Measurements from ENCODE around the gene LRRK2.
"Not testable (repeated sequence)": the region's sequence is repeated elsewhere in the genome, so short reads cannot be mapped to it uniquely, and the experiment has no call there.

The LRRK2 gene

DNA sequence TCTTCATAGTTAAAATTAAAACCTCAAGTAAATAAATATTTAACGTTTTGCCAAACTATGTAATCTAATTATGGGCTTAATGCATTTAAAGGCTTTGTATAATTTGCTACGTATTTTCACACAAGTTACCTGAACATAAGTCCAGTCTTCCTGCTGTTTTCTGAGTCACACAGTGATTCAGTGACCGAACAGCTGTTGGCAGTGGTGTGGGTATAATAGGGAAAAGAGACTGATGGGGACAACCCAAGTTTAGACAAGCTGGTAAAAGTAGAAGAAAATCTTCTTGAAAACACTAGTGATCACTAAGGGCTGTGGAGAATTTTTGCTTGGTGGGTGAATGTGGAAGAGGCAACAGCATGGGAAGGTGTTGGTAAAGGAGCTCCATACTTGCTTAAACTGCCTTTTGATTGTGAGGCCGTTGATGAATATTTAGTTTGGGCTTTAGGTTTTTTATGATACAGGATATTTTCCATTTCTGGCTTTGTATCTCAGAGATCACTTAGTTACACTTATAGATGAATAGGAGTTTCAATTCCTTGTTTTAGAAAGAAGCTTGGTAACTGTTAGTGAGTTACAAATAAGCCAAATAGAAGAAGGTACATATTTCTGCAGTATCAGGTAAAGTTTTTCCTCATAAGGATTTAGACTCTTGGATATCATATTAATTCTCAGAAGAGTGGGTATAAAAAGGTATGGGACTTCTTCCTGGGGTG is 23.9 kb downstream of the LRRK2 start:
- DNase-seq (ENCODE audit: low spot score) = no peak

GRCh38 chr12:40250652-40251051 is 25.9 kb downstream of the LRRK2 start:
- DNase-seq (ENCODE audit: low spot score) = not testable (repeated sequence)

DNA sequence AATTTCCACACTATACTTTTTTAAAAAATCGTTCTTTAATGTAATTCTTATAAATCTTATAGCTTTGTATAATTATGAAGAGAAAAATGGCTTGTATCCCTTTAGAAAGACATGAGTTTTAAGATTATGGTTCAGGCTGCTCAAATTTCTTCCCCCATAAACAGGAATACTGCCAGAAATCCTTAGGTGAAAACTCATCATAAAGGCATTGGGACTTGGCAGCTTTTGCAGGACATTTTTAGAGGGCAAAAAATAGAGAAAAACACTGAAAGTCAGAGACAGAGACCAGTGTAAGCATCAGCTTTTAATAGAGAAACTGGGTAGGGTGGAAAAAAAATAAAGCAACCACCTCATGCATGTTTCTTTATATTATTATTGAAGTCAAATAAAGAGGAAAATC is 29.1 kb downstream of the LRRK2 start:
- DNase-seq (ENCODE audit: low spot score) = no peak

DNA sequence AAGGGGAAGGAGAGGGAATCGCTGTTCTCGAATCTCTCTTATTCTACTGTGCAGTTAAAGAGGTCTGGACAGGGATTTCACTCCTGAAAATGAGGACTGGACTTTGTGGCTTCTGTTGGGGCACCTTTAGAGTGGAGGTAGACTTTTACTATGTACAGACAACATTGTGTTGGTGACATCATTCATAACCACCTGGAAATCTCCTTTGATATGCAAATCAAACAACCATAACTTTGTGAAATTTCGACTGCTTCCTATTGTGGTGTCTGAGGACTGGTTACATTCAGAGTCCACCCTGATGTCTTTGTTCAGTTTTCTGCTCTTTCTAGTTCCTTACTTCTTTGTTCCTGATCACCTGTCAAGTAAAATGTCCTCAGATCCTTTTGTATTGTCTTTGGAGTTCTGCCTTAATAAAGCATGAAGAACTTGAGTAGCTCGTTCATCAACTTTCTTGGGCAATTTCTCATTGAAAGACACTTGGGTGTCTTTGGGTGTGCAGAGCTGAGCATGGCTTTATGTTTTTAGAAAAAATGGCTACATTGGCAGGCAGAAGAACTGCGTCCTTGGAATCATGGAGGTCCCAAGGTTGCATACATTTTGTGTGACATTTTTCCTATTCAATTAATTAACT is 29.8 kb downstream of the LRRK2 start:
- no peak for DNase-seq (ENCODE audit: low spot score)

DNA sequence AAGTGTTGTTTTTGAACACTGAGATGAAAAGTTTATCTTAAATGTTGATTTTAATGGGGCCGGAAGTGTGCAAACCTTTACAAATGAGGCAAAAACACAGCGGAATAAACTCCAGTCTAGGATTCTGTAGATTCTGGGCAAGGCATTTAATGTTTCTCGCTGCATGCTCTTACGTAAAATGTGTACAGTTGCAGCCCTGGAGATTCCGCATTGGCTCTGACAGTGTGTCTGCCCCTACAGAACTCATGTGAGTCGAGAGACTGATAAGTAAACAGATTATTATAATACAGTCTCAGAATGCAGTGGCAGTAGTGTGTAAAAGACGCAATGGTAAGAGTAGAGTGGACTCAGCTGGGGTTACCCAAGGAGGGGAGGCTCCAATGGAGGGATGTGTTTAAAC is 33.6 kb downstream of the LRRK2 start:
- DNase-seq (ENCODE audit: low spot score) = no peak

GRCh38 chr12:40261937-40262336 is 37.1 kb downstream of the LRRK2 start:
- DNase-seq (ENCODE audit: low spot score) = no peak

DNA sequence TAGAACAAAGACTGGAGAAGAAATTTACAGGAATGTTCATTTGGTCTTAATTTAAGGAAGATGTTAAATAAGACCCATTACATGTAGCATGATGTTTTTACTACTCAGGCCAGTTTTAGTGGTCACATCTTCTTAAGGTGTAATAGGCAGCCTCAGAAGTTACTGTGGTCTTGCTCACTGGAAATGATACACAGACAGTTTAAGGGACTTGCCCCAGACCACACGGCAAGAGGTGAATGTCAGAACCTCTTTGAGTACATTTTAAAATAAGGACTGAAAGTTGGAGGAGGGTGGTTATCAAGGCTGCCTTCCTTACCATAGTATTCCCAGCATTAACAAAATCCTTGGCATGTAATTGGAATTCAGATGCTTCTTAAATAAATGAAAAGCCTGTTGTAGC is 37.9 kb downstream of the LRRK2 start:
- no peak for DNase-seq (ENCODE audit: low spot score)

GRCh38 chr12:40263616-40264409 is 39.0 kb downstream of the LRRK2 start:
- no peak for DNase-seq (ENCODE audit: low spot score)

DNA sequence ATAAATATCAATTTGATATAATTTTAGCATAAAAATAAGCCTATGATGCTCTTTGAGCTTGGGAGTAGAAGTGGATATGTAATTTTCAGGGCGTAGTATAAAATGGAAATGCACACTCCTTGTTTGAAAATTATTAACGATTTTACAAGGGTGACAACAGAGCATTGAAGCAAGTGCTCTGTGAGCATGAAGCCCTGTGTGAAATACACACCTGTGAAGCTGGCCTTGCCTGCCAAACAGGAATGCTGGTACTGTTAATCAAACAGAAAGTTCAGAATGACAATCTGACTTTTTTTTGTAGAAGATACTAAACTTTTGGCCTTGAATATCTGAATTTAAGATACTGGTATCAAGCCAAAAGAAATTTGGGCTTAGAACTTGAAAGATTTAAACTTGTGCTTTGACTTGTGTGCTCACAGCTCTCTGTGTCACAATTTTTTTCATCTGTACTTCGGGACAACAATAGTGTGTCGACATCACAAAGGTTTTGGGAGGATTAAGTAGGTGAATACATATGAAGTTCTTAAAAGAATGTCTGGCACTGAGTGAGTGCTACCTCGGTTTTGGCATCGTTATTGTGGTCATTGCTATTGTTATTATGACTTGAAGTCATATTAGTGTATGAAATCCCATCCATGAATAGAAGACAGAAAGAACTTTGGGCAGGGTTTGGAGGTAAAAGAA is 47.3 kb downstream of the LRRK2 start:
- DNase-seq (ENCODE audit: low spot score) = no peak

DNA sequence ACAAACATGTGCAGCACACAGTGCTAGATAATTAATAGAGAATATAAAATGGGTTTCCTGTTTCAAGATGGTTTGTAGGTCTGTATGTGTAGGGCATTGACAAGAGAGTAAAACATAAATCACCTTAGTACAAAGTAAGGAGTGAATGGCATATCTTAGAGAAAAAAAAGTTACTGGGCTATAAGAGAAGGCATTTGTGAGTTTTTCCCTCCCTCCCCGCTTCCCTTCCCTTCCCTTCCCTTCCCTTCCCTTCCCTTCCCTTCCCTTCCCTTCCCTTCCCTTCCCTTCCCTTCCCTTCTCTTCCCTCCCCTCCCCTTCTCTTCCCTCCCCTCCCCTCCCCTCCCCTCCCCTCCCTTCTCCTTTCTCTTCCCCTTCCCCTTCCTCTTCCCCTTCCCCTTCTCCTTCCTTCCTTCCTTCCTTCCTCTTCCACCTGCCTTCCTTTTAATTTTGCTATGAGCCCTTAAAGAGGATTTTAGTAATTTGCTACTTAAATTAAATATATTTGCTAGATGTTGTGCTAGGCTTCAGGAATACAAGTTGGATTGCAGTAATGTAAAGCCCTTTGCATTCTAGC is 57.1 kb downstream of the LRRK2 start:
- DNase-seq (ENCODE audit: low spot score) = no peak

DNA sequence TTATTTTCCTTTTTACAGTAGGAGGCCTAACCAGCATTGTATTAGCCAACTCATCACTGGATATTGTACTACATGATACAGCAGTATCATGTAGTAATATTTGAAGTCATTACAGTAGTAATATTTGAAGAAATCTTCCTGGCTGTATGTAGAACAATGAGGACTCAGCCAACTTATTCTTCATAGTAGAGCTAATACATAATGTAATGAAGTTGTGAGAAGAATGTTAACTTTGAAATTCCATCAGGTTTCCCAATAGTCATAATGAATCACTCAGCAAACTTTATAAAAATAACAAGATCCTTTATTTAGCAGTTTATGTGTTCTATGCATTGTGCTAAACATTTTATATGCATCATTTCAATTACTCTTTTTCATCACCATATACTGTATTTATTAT is 61.8 kb downstream of the LRRK2 start:
- DNase-seq (ENCODE audit: low spot score) = no peak

GRCh38 chr12:40287369-40287975 is 62.7 kb downstream of the LRRK2 start:
- no peak for DNase-seq (ENCODE audit: low spot score)

- no peak for DNase-seq (ENCODE audit: low spot score)
Observed at GRCh38 chr12:40292788-40293429, 68.1 kb downstream of the LRRK2 start.

DNA sequence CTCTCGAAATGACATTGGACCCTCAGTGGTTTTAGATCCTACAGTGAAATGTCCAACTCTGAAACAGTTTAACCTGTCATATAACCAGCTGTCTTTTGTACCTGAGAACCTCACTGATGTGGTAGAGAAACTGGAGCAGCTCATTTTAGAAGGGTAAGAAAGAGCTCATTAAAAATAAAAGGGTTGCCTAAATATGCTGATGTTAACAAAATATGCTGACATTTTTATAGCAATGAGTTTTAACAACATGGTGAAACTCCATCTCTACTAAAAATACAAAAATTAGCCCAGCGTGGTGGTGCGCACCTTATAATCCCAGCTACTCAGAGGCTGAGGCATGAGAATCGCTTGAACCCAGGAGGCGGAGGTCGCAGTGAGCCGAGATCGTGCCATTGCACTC is 73.5 kb downstream of the LRRK2 start:
- DNase-seq (ENCODE audit: low spot score) = no peak

DNA sequence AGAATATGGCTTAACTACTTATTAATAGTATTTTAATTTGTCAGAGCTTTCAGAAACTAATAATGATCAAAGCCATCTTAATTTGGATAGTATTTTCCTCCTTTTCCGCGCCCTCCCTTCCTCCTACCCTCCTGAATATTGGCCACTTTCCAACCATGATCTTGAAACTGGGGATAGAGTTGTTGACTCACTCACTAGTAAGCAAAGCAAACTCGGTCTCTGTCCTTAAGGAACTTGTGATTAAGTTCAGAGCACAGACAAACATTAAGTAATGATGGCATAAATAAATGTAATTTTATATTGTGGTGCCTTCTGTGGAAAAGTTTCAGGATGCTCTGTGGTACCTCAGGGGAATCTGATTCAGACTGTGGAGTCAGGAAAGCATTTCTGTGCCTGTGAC is 75.7 kb downstream of the LRRK2 start:
- no peak for DNase-seq (ENCODE audit: low spot score)

- no peak for DNase-seq (ENCODE audit: low spot score)
Observed at GRCh38 chr12:40309001-40309400, 84.2 kb downstream of the LRRK2 start.

- DNase-seq (ENCODE audit: low spot score) = no peak
Observed at GRCh38 chr12:40310211-40310610, 85.4 kb downstream of the LRRK2 start.

GRCh38 chr12:40312196-40312595 is 87.4 kb downstream of the LRRK2 start:
- no peak for DNase-seq (ENCODE audit: low spot score)

DNA sequence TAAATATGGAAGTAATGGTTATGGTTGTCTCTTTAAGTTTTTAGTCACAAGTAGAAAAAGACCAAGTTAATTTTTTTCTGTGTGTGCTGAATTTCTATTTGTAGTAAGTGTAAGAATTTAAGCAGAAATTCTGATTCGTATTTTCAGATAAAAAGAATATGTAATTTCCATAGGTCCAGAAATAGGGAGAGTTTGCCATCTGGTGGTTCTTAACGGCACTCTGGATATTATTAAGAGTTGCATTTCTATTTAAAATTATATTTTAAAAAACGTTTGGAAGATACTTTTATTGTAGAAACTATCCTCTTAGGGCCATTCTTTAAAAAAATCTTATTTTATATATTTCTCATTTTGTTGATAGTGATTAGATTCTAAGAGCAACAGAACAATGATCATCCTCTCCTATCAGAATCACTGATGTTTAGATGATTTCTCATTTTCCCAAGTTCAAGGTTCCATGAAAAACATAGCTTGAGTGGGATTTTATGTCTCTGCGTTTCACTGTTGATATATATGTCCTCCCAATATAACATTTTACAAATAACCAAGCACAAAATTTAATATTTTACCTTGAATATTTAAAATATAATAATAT is 88.3 kb downstream of the LRRK2 start:
- DNase-seq (ENCODE audit: low spot score) = no peak

DNA sequence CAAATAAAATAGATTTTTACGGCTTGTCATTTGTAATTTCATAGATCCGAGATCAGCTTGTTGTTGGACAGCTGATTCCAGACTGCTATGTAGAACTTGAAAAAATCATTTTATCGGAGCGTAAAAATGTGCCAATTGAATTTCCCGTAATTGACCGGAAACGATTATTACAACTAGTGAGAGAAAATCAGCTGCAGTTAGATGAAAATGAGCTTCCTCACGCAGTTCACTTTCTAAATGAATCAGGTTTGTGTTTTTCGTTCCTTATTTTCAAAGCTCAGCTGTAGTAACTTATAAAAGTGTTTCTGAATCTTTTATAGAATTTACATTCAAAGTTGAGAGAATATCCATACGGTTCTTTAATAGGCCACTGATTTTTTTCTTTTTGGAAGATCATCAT is 89.1 kb downstream of the LRRK2 start:
- no peak for DNase-seq (ENCODE audit: low spot score)

DNA sequence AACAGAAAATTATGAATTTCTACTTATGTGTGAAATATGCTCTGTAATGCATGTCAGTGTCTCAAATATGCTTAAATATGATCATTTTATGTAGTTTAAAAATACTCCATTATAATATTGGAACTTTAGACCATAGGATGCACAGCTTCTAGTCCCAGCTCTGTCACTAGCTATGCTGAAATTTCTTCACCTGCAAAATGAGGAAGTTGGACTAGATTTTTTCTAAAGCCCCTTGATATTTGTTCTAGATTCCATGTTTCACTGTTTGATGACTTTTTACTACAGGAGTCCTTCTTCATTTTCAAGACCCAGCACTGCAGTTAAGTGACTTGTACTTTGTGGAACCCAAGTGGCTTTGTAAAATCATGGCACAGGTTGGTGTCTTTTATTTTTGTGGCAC is 90.1 kb downstream of the LRRK2 start:
- no peak for DNase-seq (ENCODE audit: low spot score)

Measured in left forelimb (tissue), 1 donor.